ENCODE measurements around the gene ALG8. TPM values are rescaled to one million over a fixed set of nuclear protein-coding genes. Genes with fewer than 3 reads are reported as not detected.
A peak's percentile ranks its signal among the peaks of the same experiment; 100 is the strongest.

ALG8 gene
- total RNA-seq, 4 donors from 2014 or later = 12.7 to 83.3 (median 21.4) TPM

DNA sequence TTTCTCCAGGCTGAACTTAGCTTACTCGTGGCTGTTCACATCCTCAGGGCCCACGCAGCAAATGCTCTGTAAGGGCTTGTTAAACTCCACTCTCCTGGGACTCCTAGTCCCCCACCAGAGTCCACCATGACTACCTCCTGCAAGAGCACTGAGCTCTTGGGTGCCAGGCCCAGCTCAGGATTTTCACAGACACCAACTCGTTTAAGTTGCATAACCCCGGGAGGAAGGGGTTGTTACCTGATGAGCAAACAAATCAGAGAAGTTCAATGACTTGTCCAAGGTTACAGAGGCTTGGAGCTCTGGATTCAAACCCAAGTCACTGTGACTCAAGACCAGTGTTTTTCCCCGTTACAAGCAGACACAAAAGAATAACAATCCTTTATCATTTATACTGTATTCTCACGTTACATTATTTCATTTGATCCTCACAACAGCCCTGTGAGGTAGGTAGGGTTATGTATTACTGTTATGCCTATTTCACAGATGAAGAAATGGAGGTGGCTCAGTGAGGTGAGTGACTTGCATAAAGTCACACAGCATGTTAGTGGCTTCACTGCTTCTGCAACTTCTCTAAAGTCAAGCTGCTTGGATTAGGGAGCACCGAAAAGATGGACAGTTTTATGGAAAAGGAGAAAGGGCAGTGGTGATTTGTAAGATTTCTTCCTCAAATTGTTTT lies 31.6 kb upstream of the ALG8 start:
- no peaks in the 10 kb centered on the region for H3K9me3 ChIP-seq
- no peak overlapping the region for H3K27ac ChIP-seq
- H3K4me3 ChIP-seq = no peak overlapping the region
- DNase-seq = no peak
- H3K36me3 ChIP-seq = peaks cover 0 to 14% (median 0%) of the 10 kb centered on the region in 3 donors
- no peaks in the 10 kb centered on the region for H3K27me3 ChIP-seq
- peaks cover 0 to 13% (median 0%) of the 10 kb centered on the region in 4 donors for H3K4me1 ChIP-seq
- TF ChIP-seq CTCF (IDR thresholded peaks at IDR 0.05) = no peak
- TF ChIP-seq POLR2A (IDR thresholded peaks at IDR 0.05) = no peak

DNA sequence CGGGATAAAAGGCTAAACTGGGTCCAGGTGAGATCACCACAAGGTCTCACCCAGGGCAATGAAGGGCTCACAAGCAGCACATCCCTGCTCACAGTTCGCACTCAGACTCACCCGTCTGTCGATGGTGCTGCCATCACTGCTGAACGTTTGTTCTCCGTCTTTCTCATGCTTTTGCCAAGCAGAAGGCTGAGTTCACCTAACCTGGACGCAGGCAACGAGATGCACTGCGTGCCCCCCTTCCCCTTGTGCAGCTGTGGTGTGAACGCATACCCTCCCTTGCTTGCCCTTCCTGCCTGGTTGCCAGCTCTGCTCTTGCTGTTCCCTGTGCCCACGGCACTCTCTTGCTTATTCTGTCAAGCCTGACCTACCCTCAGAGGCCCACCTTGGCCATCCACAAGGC lies 31.0 kb upstream of the ALG8 start:
- H3K4me1 ChIP-seq = peaks cover 0 to 13% (median 0%) of the 10 kb centered on the region in 4 donors
- no peak for TF ChIP-seq POLR2A (IDR thresholded peaks at IDR 0.05)
- TF ChIP-seq CTCF (IDR thresholded peaks at IDR 0.05) = no peak
- H3K9me3 ChIP-seq = no peaks in the 10 kb centered on the region
- no peak overlapping the region for H3K4me3 ChIP-seq
- peaks cover 0 to 14% (median 0%) of the 10 kb centered on the region in 3 donors for H3K36me3 ChIP-seq
- H3K27ac ChIP-seq = no peak overlapping the region
- H3K27me3 ChIP-seq = no peaks in the 10 kb centered on the region
- DNase-seq = no peak

GRCh38 chr11:78168539-78169477 lies 29.4 kb upstream of the ALG8 start:
- H3K27ac ChIP-seq = peak overlapping the region; percentile 10 to 75 (median 44)
- no peaks in the 10 kb centered on the region for H3K9me3 ChIP-seq
- peak in 1 of 3 donors; percentile 63 for DNase-seq
- H3K36me3 ChIP-seq = peaks cover 0 to 9% (median 0%) of the 10 kb centered on the region in 3 donors
- TF ChIP-seq POLR2A (IDR thresholded peaks at IDR 0.05) (no peak), CTCF (IDR thresholded peaks at IDR 0.05) (no peak)
- H3K4me3 ChIP-seq = no peak overlapping the region
- no peaks in the 10 kb centered on the region for H3K27me3 ChIP-seq
- H3K4me1 ChIP-seq = peaks cover 0 to 13% (median 0%) of the 10 kb centered on the region in 4 donors

DNA sequence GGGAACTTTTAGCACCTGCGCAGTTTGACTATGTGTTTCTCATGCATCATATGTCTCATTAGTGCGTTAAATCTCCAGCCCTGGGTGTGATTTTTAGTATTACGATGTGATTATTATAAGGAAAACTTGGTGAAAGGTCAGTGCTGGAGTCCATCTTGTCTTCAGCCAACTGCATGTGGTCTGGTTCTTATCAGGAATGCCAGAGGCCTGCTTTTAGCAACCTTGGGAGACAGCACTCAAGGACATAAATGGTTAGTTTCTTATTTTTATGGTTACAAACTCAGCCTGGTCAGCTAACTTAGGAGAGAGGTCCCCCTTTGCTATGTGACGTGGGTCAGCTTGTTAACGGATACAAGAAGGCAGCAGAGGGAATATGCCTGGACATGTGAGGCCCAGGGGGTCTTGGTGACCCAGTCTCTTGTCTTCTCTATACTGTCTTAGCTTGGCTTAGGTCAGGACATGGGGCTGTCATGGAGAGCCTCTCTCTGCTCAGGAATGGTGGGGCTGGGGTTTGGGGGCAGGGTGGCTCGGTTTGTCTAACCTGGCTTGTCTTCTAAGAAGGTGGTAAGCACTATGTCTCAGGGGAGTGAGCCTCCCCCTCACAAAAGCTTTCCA lies 27.5 kb upstream of the ALG8 start:
- TF ChIP-seq CTCF (IDR thresholded peaks at IDR 0.05) (no peak), POLR2A (IDR thresholded peaks at IDR 0.05) (no peak)
- no peaks in the 10 kb centered on the region for H3K9me3 ChIP-seq
- H3K36me3 ChIP-seq = no peaks in the 10 kb centered on the region
- H3K27ac ChIP-seq = no peak overlapping the region
- peaks cover 0 to 13% (median 0%) of the 10 kb centered on the region in 4 donors for H3K4me1 ChIP-seq
- no peak overlapping the region for H3K4me3 ChIP-seq
- no peaks in the 10 kb centered on the region for H3K27me3 ChIP-seq
- no peak for DNase-seq

DNA sequence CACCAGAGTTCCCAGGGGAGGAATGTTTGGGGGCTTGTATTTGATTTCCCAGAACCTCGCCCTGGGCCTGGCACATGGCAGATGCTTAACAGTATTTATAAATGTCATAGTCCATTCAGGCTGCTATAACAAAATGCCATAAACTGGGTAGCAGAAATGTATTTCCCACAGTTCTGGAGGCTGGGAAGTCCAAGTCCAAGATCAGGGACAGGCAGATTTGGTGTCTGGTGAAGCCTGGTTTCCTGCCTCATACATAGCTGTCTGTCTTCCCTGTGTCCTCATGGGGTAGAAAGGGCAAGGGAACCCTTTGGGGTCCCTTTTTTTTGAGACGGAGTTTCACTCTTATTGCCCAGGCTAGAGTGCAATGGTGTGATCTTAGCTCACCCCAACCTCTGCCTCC lies 25.0 kb upstream of the ALG8 start:
- Histone ChIP-seq H3K9me3 (no peaks in the 10 kb centered on the region), H3K4me3 (no peak overlapping the region), H3K27me3 (no peaks in the 10 kb centered on the region), H3K4me1 (peaks cover 0 to 8% (median 0%) of the 10 kb centered on the region in 4 donors), H3K36me3 (no peaks in the 10 kb centered on the region), H3K27ac (no peak overlapping the region)
- TF ChIP-seq CTCF (IDR thresholded peaks at IDR 0.05) = no peak
- no peak for TF ChIP-seq POLR2A (IDR thresholded peaks at IDR 0.05)
- DNase-seq = no peak
